Kidney epithelial cell (primary cell): ENCODE results near the gene KCTD16. TPM values are rescaled to one million over a fixed set of nuclear protein-coding genes. Genes with fewer than 3 reads are reported as not detected.

Source experiments
- DNase-seq: peaks from one replicate; pipeline ENCODE4 v3.0.0-alpha.2; 2010; ENCODE audit warnings: low read depth
- H3K27me3 ChIP-seq: 2 replicates; pipeline ENCODE4 v1.6.0; 2011; ENCODE audit warnings: low read length; ENCODE audit not compliant: control insufficient read depth, insufficient read depth
- H3K36me3 ChIP-seq: 2 replicates; pipeline ENCODE4 v1.5.1; 2011; ENCODE audit warnings: low read length; ENCODE audit not compliant: control insufficient read depth, insufficient read depth
- H3K4me3 ChIP-seq: 2 replicates; pipeline ENCODE4 v1.5.1; 2011; ENCODE audit warnings: low read depth, mild to moderate bottlenecking, control low read depth, low read length
- CTCF ChIP-seq: IDR thresholded peaks from 2 replicates; pipeline ENCODE4 v1.5.1; 2011; ENCODE audit warnings: mild to moderate bottlenecking, moderate library complexity, low read length, control low read depth, inconsistent platforms; ENCODE audit not compliant: insufficient read depth, poor library complexity, severe bottlenecking
- total RNA-seq: library from RNA; depleted of rRNA; stranded (reverse); fragments of >200 nt; gene quantifications from 2 replicates; pipeline ENCODE4 v1.2.3, GENCODE V29; 2015

The KCTD16 gene
- total RNA-seq, 1 donor from 2014 or later: 1.4 TPM

GRCh38 chr5:144169904-144170275, 783 bp upstream of the KCTD16 start:
- Histone ChIP-seq H3K36me3 (no peaks in the 10 kb centered on the region), H3K4me3 (peak overlapping the region; percentile 88), H3K27me3 (no peaks in the 10 kb centered on the region)
- TF ChIP-seq CTCF: no peak
- no peak for DNase-seq

DNA sequence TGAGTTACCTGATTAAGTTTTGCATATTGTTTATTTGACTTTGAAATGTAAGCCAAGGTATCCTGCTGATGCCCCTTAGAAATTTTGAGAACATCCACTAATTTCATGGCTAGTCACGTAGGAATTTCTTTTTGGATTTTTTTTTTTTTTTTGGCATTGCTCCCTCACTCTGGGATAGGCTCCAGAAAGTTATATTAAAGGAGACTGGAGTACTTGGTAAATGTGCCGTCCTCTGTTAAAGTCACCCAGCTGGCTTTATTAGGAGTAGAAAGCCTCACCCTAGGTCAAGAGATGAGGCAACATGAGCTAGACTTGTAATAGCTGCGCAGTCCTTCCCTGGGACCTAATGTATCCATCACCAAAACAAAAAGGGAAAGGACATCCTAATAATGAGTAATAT, 3.1 kb downstream of the KCTD16 start:
- no peaks in the 10 kb centered on the region for H3K36me3 ChIP-seq
- TF ChIP-seq CTCF: no peak

GRCh38 chr5:144177548-144177947, 6.9 kb downstream of the KCTD16 start:
- H3K36me3 ChIP-seq: no peaks in the 10 kb centered on the region
- no peaks in the 10 kb centered on the region for H3K27me3 ChIP-seq
- DNase-seq: no peak
- H3K4me3 ChIP-seq: no peak overlapping the region
- TF ChIP-seq CTCF: no peak

More for the DNA sequence above, 3.1 kb downstream of the KCTD16 start:
- Histone ChIP-seq H3K4me3 (no peak overlapping the region), H3K27me3 (no peaks in the 10 kb centered on the region)
- no peak for DNase-seq

DNA sequence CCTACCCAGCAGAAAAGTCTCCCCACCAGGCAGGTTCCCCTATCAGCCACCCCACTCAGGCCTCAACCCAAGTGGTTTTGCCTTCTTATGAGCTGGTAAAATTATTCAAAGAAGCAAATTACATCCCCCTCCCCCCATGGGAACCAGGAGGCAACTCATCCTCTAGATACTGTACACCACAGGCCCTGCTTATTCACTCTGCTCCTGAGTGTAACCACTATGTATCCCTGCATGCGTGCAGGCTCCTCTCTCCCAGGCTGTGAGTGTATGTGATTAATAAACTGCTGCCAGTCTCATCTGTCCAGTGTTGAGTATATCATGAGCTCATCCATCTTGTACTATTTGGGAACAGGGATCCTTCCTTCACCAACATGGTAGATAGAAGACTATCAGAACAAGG, 8.6 kb downstream of the KCTD16 start:
- Histone ChIP-seq H3K4me3 (no peak overlapping the region), H3K36me3 (no peaks in the 10 kb centered on the region), H3K27me3 (no peaks in the 10 kb centered on the region)
- no peak for DNase-seq
- TF ChIP-seq CTCF: no peak

- DNase-seq: no peak
- Histone ChIP-seq H3K36me3 (no peaks in the 10 kb centered on the region), H3K4me3 (no peak overlapping the region), H3K27me3 (no peaks in the 10 kb centered on the region)
- TF ChIP-seq CTCF: peak; percentile 59
These were observed 12.7 kb downstream of the KCTD16 start for GRCh38 chr5:144183254-144183889.

- peak; percentile 75 for DNase-seq
- TF ChIP-seq CTCF: no peak
These were observed 17.1 kb downstream of the KCTD16 start for GRCh38 chr5:144187699-144188294.

More at GRCh38 chr5:144187699-144188294, 17.1 kb downstream of the KCTD16 start:
- Histone ChIP-seq H3K4me3 (no peak overlapping the region), H3K27me3 (no peaks in the 10 kb centered on the region), H3K36me3 (no peaks in the 10 kb centered on the region)
